Measurements from ENCODE around the gene COG1.

DNA sequence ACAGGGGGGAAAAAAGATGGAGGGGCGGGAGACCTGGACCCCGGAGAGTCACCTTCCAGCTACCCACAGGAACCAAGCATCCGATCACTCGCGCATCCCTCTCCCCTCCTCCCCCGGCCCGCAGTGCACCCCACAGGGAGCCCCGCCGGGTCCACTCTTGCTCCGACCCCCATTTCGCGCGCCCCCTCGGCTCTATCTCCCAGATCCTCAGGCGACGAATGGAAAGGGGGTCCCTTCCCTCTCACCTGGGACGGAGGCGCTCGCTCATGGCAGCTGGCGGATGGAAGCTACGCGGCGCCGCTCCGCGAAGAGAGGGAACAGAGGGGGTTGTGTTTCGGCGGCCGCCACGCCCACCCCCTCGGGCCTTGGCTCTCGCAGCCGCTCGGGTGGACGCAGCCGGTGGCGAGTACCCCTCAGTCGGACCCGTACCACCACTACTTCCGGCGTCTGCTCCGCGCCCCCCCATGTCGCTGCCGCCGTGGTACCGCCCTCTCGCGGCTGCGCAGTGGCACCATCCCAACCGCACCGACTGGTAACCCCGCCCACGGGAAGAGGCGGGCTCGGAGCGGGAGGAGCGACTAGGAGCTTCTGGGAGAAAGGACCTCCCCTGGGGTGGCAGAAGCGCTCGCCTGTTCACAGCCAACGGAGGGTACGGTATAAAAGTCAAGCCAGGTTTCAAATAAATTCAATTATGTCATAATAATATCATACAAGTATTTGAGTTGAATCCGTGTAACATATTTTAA lies 39.2 kb downstream of the COG1 start:
- TF ChIP-seq, protein P1, sequence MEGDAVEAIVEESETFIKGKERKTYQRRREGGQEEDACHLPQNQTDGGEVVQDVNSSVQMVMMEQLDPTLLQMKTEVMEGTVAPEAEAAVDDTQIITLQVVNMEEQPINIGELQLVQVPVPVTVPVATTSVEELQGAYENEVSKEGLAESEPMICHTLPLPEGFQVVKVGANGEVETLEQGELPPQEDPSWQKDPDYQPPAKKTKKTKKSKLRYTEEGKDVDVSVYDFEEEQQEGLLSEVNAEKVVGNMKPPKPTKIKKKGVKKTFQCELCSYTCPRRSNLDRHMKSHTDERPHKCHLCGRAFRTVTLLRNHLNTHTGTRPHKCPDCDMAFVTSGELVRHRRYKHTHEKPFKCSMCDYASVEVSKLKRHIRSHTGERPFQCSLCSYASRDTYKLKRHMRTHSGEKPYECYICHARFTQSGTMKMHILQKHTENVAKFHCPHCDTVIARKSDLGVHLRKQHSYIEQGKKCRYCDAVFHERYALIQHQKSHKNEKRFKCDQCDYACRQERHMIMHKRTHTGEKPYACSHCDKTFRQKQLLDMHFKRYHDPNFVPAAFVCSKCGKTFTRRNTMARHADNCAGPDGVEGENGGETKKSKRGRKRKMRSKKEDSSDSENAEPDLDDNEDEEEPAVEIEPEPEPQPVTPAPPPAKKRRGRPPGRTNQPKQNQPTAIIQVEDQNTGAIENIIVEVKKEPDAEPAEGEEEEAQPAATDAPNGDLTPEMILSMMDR (conservative IDR thresholded peaks at IDR 0.05 in 1 of 2, IDR thresholded peaks at IDR 0.05 in 1 of 2; ENCODE audit: low read depth in 1 of 2, low read length in 2 of 2), result peak; percentile 7 to 14
- TF ChIP-seq EZH2 (IDR thresholded peaks at IDR 0.05; ENCODE audit: low read length, missing control alignments), result no peak

All from fibroblast of lung (primary cell).